GM12878 (cell line): ENCODE measurements around the gene IGFBP6.

Experiments used
- ESRRA ChIP-seq: IDR thresholded peaks from 2 replicates; pipeline ENCODE4 v1.6.1; 2012; ENCODE audit warnings: mild to moderate bottlenecking, low read length, improper control_type of control experiment
- EZH2 ChIP-seq: IDR thresholded peaks from 2 replicates; pipeline ENCODE4 v1.6.1; 2012; ENCODE audit warnings: low read depth, mild to moderate bottlenecking, control low read depth, inconsistent platforms, low read length, borderline replicate concordance; ENCODE audit not compliant: control insufficient read depth
- RFX5 ChIP-seq: IDR thresholded peaks from 2 replicates; pipeline ENCODE4 v1.6.1; 2011; ENCODE audit warnings: low read depth, low read length, improper control_type of control experiment
- TF ChIP-seq, protein P1 (sequence below): IDR thresholded peaks from 2 replicates; pipeline ENCODE4 v1.6.1; 2012; ENCODE audit warnings: improper control_type of control experiment, low read depth, low read length; ENCODE audit not compliant: insufficient replicate concordance
- TF ChIP-seq, protein P2 (sequence below): IDR thresholded peaks from 2 replicates; pipeline ENCODE4 v1.6.1; 2011; ENCODE audit warnings: low read depth, low read length, improper control_type of control experiment, borderline replicate concordance
- TF ChIP-seq, protein P3 (sequence below), 3 experiments: IDR thresholded peaks in 2 of 3; conservative IDR thresholded peaks in 1 of 3; 2 replicates each; pipeline ENCODE4 v1.5.1; 2011; ENCODE audit warnings: low read depth in 3 of 3, low read length in 3 of 3, mild to moderate bottlenecking in 3 of 3, control low read depth in 2 of 3, moderate library complexity in 2 of 3, inconsistent platforms in 1 of 3, mixed read lengths in 1 of 3; ENCODE audit not compliant: control insufficient read depth in 2 of 3, insufficient read depth in 1 of 3; ENCODE audit errors: extremely low read depth in 1 of 3
- TF ChIP-seq, protein P4 (sequence below): IDR thresholded peaks from 2 replicates; pipeline ENCODE4 v1.6.1; 2012; ENCODE audit warnings: low read depth, low read length, improper control_type of control experiment

DNA sequence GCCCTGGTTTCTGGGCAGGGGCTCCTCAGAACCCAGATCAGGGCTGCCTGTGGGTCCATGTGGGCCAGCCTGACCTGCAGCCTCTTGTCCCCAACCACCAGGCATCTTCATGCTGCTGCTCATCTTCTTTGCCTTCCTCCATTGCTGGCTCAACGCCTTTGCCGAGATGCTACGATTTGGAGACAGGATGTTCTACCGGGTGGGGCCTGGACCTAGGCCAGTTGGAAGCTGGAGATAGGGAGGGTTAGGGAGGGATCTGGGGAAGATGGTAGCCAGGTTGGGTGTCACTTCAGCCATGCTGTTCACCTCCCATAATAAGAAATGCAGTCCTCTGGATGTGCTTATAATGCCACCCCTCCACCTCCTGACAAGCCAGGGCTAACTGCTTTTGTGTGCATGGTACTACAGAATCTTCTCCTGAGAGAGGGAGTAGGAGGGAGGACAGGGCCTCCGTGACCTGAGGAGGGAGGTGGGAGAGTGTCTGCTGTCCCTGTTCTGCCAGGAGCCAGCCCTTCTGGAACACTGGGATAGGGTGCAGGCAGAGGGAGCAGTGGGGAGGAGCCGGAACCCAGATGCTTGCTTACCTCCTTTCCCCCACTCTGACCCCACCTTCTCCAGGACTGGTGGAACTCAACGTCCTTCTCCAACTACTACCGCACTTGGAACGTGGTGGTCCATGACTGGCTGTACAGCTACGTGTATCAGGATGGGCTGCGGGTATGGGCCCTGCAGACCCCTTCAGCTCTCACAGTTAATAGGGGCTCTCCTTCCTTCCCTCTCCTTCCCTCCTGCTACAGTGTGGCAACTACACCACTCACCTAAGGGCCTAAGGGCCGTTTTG lies 23.4 kb downstream of the IGFBP6 start:
- no peak for TF ChIP-seq EZH2
- TF ChIP-seq, protein P1, sequence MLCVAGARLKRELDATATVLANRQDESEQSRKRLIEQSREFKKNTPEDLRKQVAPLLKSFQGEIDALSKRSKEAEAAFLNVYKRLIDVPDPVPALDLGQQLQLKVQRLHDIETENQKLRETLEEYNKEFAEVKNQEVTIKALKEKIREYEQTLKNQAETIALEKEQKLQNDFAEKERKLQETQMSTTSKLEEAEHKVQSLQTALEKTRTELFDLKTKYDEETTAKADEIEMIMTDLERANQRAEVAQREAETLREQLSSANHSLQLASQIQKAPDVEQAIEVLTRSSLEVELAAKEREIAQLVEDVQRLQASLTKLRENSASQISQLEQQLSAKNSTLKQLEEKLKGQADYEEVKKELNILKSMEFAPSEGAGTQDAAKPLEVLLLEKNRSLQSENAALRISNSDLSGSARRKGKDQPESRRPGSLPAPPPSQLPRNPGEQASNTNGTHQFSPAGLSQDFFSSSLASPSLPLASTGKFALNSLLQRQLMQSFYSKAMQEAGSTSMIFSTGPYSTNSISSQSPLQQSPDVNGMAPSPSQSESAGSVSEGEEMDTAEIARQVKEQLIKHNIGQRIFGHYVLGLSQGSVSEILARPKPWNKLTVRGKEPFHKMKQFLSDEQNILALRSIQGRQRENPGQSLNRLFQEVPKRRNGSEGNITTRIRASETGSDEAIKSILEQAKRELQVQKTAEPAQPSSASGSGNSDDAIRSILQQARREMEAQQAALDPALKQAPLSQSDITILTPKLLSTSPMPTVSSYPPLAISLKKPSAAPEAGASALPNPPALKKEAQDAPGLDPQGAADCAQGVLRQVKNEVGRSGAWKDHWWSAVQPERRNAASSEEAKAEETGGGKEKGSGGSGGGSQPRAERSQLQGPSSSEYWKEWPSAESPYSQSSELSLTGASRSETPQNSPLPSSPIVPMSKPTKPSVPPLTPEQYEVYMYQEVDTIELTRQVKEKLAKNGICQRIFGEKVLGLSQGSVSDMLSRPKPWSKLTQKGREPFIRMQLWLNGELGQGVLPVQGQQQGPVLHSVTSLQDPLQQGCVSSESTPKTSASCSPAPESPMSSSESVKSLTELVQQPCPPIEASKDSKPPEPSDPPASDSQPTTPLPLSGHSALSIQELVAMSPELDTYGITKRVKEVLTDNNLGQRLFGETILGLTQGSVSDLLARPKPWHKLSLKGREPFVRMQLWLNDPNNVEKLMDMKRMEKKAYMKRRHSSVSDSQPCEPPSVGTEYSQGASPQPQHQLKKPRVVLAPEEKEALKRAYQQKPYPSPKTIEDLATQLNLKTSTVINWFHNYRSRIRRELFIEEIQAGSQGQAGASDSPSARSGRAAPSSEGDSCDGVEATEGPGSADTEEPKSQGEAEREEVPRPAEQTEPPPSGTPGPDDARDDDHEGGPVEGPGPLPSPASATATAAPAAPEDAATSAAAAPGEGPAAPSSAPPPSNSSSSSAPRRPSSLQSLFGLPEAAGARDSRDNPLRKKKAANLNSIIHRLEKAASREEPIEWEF: no peak
- TF ChIP-seq RFX5: no peak
- TF ChIP-seq, protein P2, sequence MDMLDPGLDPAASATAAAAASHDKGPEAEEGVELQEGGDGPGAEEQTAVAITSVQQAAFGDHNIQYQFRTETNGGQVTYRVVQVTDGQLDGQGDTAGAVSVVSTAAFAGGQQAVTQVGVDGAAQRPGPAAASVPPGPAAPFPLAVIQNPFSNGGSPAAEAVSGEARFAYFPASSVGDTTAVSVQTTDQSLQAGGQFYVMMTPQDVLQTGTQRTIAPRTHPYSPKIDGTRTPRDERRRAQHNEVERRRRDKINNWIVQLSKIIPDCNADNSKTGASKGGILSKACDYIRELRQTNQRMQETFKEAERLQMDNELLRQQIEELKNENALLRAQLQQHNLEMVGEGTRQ: no peak
- TF ChIP-seq, protein P3, sequence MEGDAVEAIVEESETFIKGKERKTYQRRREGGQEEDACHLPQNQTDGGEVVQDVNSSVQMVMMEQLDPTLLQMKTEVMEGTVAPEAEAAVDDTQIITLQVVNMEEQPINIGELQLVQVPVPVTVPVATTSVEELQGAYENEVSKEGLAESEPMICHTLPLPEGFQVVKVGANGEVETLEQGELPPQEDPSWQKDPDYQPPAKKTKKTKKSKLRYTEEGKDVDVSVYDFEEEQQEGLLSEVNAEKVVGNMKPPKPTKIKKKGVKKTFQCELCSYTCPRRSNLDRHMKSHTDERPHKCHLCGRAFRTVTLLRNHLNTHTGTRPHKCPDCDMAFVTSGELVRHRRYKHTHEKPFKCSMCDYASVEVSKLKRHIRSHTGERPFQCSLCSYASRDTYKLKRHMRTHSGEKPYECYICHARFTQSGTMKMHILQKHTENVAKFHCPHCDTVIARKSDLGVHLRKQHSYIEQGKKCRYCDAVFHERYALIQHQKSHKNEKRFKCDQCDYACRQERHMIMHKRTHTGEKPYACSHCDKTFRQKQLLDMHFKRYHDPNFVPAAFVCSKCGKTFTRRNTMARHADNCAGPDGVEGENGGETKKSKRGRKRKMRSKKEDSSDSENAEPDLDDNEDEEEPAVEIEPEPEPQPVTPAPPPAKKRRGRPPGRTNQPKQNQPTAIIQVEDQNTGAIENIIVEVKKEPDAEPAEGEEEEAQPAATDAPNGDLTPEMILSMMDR (IDR thresholded peaks at IDR 0.05 in 2 of 3, conservative IDR thresholded peaks at IDR 0.05 in 1 of 3; ENCODE audit: control insufficient read depth in 2 of 3, extremely low read depth in 1 of 3, insufficient read depth in 1 of 3, low read depth in 3 of 3, low read length in 3 of 3): no peak
- TF ChIP-seq, protein P4, sequence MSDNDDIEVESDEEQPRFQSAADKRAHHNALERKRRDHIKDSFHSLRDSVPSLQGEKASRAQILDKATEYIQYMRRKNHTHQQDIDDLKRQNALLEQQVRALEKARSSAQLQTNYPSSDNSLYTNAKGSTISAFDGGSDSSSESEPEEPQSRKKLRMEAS: no peak
- TF ChIP-seq ESRRA: no peak
